Activated CD4-positive, alpha-beta T cell treated with anti-CD3 and anti-CD28 coated beads, Interleukin-2, amount 50 U/mL, for 16 hours (primary cell): ENCODE data around the gene RASGRP4.
"Not testable (repeated sequence)": the region's sequence is repeated elsewhere in the genome, so short reads cannot be mapped to it uniquely, and the experiment has no call there.

ENCODE experiments used
- DNase-seq: peaks from one replicate; pipeline ENCODE4 v3.0.0-alpha.2; 2020

The RASGRP4 gene

DNA sequence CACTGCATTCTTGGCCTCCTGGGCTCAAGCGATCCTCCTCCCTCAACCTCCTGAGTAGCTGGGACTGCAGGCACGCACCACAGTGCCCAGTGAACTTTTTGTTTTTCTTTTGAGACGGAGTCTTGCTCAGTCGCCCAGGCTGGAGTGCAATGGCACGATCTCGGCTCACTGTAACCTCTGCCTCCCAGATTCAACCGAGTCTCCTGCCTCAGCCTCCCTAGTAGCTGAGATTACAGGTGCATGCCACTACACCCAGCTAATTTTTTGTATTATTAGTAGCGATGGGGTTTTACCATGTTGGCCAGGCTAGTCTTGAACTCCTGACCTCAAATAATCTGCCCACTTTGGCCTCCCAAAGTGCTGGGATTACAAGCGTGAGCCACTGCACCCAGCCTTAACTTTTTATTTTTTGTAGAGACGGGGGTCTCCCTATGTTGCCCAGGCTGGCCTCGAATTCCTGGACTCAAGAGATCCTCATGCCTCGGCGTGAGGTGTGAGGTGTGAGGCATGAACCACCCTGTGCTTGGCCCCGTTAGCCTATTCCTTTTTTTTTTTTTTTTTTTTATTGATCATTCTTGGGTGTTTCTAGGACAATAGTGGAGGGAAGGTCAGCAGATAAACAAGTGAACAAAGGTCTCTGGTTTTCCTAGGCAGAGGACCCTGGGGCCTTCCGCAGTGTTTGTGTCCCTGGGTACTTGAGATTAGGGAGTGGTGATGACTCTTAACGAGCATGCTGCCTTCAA, 62.9 kb downstream of the RASGRP4 start:
- not testable (repeated sequence) for DNase-seq

DNA sequence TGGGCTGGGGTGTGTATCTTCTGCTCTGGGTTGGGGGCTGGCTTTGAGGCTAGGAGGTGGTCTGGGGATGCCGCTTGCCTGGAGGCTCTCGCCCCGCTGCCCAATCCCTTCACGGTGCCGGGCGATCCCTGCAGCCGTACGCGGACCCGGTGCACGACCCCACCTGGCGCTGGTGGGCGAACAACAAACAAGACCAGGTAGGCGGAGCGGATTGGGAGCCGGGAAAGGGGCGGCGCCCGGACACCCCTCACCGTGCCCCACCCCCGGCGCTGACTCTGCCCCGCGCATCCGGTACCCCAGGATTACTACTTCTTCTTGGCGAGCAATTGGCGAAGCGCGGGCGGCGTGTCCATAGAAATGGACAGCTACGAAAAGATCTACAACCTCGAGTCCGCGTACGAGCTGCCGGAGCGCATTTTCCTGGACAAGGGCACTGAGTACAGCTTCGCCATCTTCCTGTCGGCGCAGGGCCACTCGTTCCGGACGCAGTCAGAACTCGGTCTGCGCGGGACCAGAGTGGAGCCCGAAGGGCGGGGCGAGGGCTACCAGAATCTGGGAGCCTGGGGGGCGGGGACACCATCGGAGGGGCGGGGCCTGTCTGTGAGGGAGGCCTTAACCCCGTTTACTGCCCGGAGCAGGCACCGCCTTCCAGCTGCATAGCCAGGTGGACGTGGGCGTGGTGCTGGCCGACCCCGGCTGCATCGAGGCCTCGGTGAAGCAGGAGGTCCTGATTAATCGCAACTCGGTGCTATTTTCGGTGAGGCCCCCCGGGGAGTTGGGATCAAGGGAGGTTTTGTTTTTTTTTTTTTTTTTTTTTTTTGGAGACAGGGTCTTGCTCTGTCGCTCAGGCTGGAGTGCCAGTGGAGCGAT, 63.7 kb downstream of the RASGRP4 start:
- DNase-seq = peak; percentile 90

DNA sequence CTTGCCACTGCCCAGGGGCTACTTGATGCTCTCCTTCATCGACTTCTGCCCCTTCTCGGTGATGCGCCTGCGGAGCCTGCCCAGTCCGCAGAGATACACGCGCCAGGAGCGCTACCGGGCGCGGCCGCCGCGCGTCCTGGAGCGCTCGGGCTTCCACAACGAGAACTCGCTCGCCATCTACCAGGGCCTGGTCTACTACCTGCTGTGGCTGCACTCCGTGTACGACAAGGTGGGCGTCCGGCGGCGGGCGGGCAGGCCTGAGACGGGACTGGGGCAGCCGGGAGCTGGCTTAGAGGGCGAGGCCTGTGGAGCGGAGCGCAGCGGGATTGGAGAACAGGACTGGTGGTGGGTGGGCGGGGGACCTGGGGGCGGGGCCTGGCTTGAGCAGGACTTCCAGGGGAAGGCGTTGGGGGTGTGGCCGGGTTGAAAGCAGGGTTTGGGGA, 64.4 kb downstream of the RASGRP4 start:
- peak; percentile 75 for DNase-seq

DNA sequence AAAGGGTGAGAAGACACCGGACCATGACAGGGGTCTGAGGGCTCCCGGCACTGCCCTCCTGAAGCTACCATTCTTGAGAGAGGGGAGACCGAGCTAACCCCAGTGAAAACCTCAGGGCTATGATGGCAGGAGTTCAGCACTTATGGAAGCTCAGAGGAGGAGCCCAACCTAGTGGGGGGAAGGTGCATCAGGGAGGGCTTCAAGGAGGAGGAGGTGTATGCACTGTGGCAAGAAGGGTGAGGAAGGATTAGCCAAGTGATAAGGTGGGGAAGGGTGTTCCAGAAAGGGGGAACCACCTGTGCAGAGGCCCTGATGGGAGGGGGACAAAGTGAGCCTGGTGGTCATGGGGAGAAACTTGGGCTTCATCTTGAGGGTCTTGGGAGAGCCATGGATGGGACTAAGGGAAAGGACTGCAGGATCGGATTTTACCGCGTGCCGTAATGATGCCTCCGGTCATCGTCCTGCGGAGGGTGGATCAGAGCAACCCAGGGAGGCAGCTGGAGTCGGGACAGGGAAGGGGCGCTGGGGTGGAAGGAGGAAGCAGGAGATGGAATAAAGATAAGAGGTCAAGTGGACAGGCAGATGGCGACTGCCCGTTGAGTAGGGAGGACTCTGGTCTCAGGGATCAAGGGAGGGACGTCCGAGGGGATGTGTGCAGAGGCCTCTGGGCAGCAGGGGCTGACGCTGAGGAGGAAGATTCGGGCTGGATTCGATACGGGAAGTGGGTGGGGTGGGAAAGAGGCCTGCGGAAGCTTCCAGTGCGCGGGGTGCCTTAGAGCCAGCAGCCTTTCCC, 65.0 kb downstream of the RASGRP4 start:
- DNase-seq = no peak

DNA sequence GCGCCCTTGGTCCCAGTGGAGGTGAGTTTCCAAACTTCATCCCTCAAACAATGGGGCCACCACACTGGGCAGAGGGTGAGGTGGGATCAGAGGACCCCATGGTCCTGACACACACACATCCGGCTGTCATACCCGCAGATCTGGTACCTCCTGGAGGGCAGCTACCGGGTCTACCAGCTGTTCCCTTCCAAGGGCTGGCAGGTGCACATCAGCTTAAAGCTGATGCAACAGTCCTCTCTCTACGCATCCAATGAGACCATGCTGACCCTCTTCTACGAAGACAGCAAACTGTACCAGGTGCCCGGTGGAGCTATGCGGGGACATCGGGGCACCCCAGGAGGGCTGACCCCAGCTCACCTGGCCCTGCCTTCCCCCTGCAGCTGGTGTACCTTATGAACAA, 65.7 kb downstream of the RASGRP4 start:
- no peak for DNase-seq

DNA sequence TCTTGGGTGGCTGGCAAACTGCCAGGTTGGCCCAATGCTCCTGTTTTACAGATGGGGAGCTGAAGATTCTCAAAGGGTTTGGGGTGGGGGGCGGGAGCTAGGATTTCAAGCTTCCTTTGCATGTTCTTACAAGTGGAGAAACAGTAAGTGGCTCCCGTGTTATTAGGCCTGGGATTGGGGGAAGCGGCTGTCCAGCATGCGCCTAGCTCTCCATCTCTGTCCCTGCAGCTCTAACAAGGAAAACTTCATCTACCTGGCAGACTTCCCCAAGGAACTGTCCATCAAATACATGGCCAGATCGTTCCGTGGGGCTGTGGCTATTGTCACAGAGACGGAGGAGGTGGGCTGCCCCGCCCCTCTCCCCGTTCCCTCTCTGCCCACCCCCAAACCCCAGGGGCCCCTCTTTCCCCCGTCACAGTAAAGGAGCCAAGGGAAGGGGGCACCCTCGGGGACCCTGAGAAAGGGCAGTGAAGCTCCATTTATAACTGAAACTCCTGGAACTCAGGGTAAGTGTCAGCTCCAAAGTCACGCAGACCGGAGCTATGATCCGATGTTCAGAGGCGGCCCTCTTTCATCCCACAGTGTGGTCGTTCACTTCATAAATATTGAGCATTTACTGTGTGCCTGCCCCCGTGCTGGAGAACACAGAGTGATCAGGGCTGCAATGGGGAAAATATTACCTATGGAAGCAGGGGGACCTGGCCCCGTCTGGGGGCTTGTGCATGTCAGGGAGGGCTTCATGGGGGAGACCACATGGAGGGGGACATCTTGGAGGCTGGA, 66.6 kb downstream of the RASGRP4 start:
- DNase-seq = no peak
